Measurements from ENCODE around the gene GOLGA6C. TPM values are rescaled to one million over a fixed set of nuclear protein-coding genes. Genes with fewer than 3 reads are reported as not detected.

The GOLGA6C gene
- total RNA-seq, 1 experiment from 2014 or later = not detected

GRCh38 chr15:75313116-75313845 lies 55.1 kb downstream of the GOLGA6C start:
- no peak overlapping the region for H4K5ac ChIP-seq (ENCODE audit: insufficient read length, low read depth, low read length)
- no peak overlapping the region for H3K4me2 ChIP-seq (ENCODE audit: insufficient read depth, insufficient read length, low read length)
- H3K4me1 ChIP-seq (ENCODE audit: insufficient read depth, low read length) = no peaks in the 10 kb centered on the region
- H3K23me2 ChIP-seq (ENCODE audit: insufficient read length, low read depth, low read length, poor library complexity, severe bottlenecking) = no peaks in the 10 kb centered on the region
- DNase-seq = no peak
- no peaks in the 10 kb centered on the region for H3K9me3 Mint-ChIP-seq
- no peaks in the 10 kb centered on the region for H4K20me1 ChIP-seq (ENCODE audit: control insufficient read depth, insufficient read depth, insufficient read length)
- no peak overlapping the region for H3K27ac ChIP-seq (ENCODE audit: insufficient read length, low read depth, low read length)
- no peak overlapping the region for H2BK12ac ChIP-seq (ENCODE audit: insufficient read length, low read depth, low read length)
- no peak overlapping the region for H2AFZ ChIP-seq (ENCODE audit: low read length)
- no peak overlapping the region for H3K23ac ChIP-seq (ENCODE audit: insufficient read length, low read depth, low read length)
- no peak overlapping the region for H4K8ac ChIP-seq (replicated peaks; ENCODE audit: insufficient read length, low read depth, low read length)
- no peak overlapping the region for H4K91ac ChIP-seq (ENCODE audit: insufficient read length, low read depth, low read length)
- H3K79me1 ChIP-seq (ENCODE audit: insufficient read depth, low read depth, low read length, poor library complexity, severe bottlenecking) = no peaks in the 10 kb centered on the region
- H3K27me3 Mint-ChIP-seq (ENCODE audit: low read depth) = peaks cover 25% of the 10 kb centered on the region
- peaks cover 0 to under 1% of the 10 kb centered on the region in 2 experiments; a peak in 1 of 4 replicates for H3K4me1 Mint-ChIP-seq
- no peak overlapping the region for H2BK15ac ChIP-seq (ENCODE audit: low read depth, low read length)
- H2BK20ac ChIP-seq (ENCODE audit: low read depth, low read length, poor library complexity, severe bottlenecking) = no peak overlapping the region
- no peak overlapping the region for H3K56ac ChIP-seq (ENCODE audit: insufficient read length, low read depth, low read length)
- H3K36me3 Mint-ChIP-seq (ENCODE audit: insufficient read depth in 1 of 3, low read depth in 3 of 3) = no peaks in the 10 kb centered on the region
- H3K27me3 ChIP-seq (ENCODE audit: insufficient read depth, low read length) = no peaks in the 10 kb centered on the region; the same call in 1 of the 2 replicates
- no peak overlapping the region for H2BK5ac ChIP-seq (ENCODE audit: insufficient read length, low read length)
- no CpG with 5 or more reads among the region's 13 CpGs for WGBS (ENCODE audit: extremely low coverage, insufficient read length, low lambda C conversion rate)
- no peak overlapping the region for H3K4ac ChIP-seq (ENCODE audit: low read depth, low read length)
- H2BK120ac ChIP-seq (ENCODE audit: low read depth, low read length, poor library complexity, severe bottlenecking) = no peak overlapping the region
- no peak overlapping the region for H3K4me3 Mint-ChIP-seq
- TF ChIP-seq, protein P1, sequence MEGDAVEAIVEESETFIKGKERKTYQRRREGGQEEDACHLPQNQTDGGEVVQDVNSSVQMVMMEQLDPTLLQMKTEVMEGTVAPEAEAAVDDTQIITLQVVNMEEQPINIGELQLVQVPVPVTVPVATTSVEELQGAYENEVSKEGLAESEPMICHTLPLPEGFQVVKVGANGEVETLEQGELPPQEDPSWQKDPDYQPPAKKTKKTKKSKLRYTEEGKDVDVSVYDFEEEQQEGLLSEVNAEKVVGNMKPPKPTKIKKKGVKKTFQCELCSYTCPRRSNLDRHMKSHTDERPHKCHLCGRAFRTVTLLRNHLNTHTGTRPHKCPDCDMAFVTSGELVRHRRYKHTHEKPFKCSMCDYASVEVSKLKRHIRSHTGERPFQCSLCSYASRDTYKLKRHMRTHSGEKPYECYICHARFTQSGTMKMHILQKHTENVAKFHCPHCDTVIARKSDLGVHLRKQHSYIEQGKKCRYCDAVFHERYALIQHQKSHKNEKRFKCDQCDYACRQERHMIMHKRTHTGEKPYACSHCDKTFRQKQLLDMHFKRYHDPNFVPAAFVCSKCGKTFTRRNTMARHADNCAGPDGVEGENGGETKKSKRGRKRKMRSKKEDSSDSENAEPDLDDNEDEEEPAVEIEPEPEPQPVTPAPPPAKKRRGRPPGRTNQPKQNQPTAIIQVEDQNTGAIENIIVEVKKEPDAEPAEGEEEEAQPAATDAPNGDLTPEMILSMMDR (conservative IDR thresholded peaks at IDR 0.05) = no peak
- H3K79me2 ChIP-seq (ENCODE audit: insufficient read depth, low read length) = no peaks in the 10 kb centered on the region
- no peak overlapping the region for H2AK5ac ChIP-seq (ENCODE audit: insufficient read length, low read length)
- no peaks in the 10 kb centered on the region for H3K9me3 ChIP-seq (ENCODE audit: control insufficient read depth, low read depth, low read length)
- no peak overlapping the region for H3K18ac ChIP-seq (ENCODE audit: insufficient read length, low read depth, low read length)
- no peak overlapping the region for H3K27ac Mint-ChIP-seq
- H3T11ph ChIP-seq (ENCODE audit: low read length) = no peak overlapping the region
- H3K14ac ChIP-seq (ENCODE audit: insufficient read depth, low read length) = no peak overlapping the region
- no peak overlapping the region for H3K9ac ChIP-seq (ENCODE audit: extremely low read depth, insufficient read length, low read length)

Data from H9 (cell line).